ENCODE results near the gene EVA1C. TPM values are rescaled to one million over a fixed set of nuclear protein-coding genes. Genes with fewer than 3 reads are reported as not detected.

Gene EVA1C
- total RNA-seq, 1 experiment from 2014 or later: 0.98 TPM

DNA sequence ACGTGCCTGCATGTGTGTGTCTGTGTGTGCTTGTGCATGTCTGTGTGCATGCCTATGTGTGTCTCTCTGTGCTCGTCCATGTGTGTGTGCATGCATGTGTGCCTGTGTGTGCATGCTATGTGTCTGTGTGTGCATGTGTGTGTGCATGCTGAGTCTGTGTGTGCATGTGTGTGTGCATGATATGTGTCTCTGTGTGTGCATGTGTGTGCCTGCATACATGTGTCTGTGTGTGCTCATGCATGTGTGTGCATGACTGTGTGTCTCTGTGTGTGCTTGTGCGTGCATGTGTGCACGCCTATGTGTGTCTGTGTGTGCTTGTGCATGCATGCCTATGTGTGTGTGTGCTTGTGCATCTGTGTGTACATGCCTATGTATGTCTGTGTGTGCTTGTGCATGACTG lies 120.5 kb downstream of the EVA1C start:
- peaks cover 4% of the 10 kb centered on the region for H3K27me3 Mint-ChIP-seq (ENCODE audit: low read depth)
- H4K91ac ChIP-seq (ENCODE audit: insufficient read length, low read depth, low read length): no peak overlapping the region
- H3K36me3 Mint-ChIP-seq (ENCODE audit: insufficient read depth in 1 of 3, low read depth in 3 of 3): peaks cover 8 to 10% (median 9%) of the 10 kb centered on the region in 3 experiments; a peak in 6 of 7 replicates
- no peak overlapping the region for H2AFZ ChIP-seq (ENCODE audit: low read length)
- H3K79me1 ChIP-seq (ENCODE audit: insufficient read depth, low read depth, low read length, poor library complexity, severe bottlenecking): no peaks in the 10 kb centered on the region
- no CpG with 5 or more reads among the region's 4 CpGs for WGBS (ENCODE audit: extremely low coverage, insufficient read length, low lambda C conversion rate)
- H3K23ac ChIP-seq (ENCODE audit: insufficient read length, low read depth, low read length): no peak overlapping the region
- H3K9me3 ChIP-seq (ENCODE audit: control insufficient read depth, low read depth, low read length): no peaks in the 10 kb centered on the region
- H3K79me2 ChIP-seq (ENCODE audit: insufficient read depth, low read length): no peaks in the 10 kb centered on the region
- H3T11ph ChIP-seq (ENCODE audit: low read length): no peak overlapping the region
- H2BK12ac ChIP-seq (ENCODE audit: insufficient read length, low read depth, low read length): no peak overlapping the region
- TF ChIP-seq CTCF (conservative IDR thresholded peaks at IDR 0.05): no peak
- H2BK120ac ChIP-seq (ENCODE audit: low read depth, low read length, poor library complexity, severe bottlenecking): no peak overlapping the region
- H2BK5ac ChIP-seq (ENCODE audit: insufficient read length, low read length): no peak overlapping the region
- H3K27me3 ChIP-seq (ENCODE audit: insufficient read depth, low read length): no peaks in the 10 kb centered on the region
- H3K23me2 ChIP-seq (ENCODE audit: insufficient read length, low read depth, low read length, poor library complexity, severe bottlenecking): no peaks in the 10 kb centered on the region
- no peak overlapping the region for H3K27ac ChIP-seq (ENCODE audit: insufficient read length, low read depth, low read length)
- peaks cover 7 to 10% of the 10 kb centered on the region in 2 experiments; a peak in 3 of 4 replicates for H3K4me1 Mint-ChIP-seq
- no peak overlapping the region for H3K18ac ChIP-seq (ENCODE audit: insufficient read length, low read depth, low read length)
- H2BK20ac ChIP-seq (ENCODE audit: low read depth, low read length, poor library complexity, severe bottlenecking): no peak overlapping the region
- no peak overlapping the region for H3K14ac ChIP-seq (ENCODE audit: insufficient read depth, low read length)
- no peak overlapping the region; a peak in 1 of 5 replicates for H3K4me3 Mint-ChIP-seq
- no peak overlapping the region for H4K8ac ChIP-seq (replicated peaks; ENCODE audit: insufficient read length, low read depth, low read length)
- no peak overlapping the region for H3K4ac ChIP-seq (ENCODE audit: low read depth, low read length)
- no peak overlapping the region for H4K5ac ChIP-seq (ENCODE audit: insufficient read length, low read depth, low read length)
- H3K9ac ChIP-seq (ENCODE audit: extremely low read depth, insufficient read length, low read length): no peak overlapping the region
- DNase-seq: no peak
- peaks cover 14% of the 10 kb centered on the region in 2 experiments for H3K9me3 Mint-ChIP-seq
- no peak overlapping the region for H3K4me2 ChIP-seq (ENCODE audit: insufficient read depth, insufficient read length, low read length)
- peak overlapping the region in 1 of 3 experiments; percentile 5; a peak in 1 of 7 replicates for H3K27ac Mint-ChIP-seq
- H4K20me1 ChIP-seq (ENCODE audit: control insufficient read depth, insufficient read depth, insufficient read length): no peaks in the 10 kb centered on the region
- no peak overlapping the region for H3K56ac ChIP-seq (ENCODE audit: insufficient read length, low read depth, low read length)
- no peak overlapping the region for H2BK15ac ChIP-seq (ENCODE audit: low read depth, low read length)
- no peak overlapping the region for H2AK5ac ChIP-seq (ENCODE audit: insufficient read length, low read length)
- H3K4me1 ChIP-seq (ENCODE audit: insufficient read depth, low read length): no peaks in the 10 kb centered on the region; the same call in 1 of the 2 replicates
